Keratinocyte (primary cell): Measurements from ENCODE around the gene TRIP12. TPM values are rescaled to one million over a fixed set of nuclear protein-coding genes. Genes with fewer than 3 reads are reported as not detected.

Experiments
- DNase-seq: peaks from one replicate; pipeline ENCODE4 v3.0.0-alpha.2; 2011; ENCODE audit warnings: low read depth, missing footprints, low spot score
- FAIRE-seq: peaks from 2 replicates; lab custom pipeline; 2011; peaks lifted over from hg19 to GRCh38; lab: Jason Lieb, UNC
- H2AFZ ChIP-seq: 2 replicates; pipeline ENCODE4 v1.6.0; 2012; ENCODE audit warnings: low read length, control low read depth, inconsistent platforms; ENCODE audit not compliant: control insufficient read depth
- H3K27ac ChIP-seq: 2 replicates; pipeline ENCODE4 v1.5.1; 2011; ENCODE audit warnings: low read length; ENCODE audit not compliant: control insufficient read depth, insufficient read depth
- H3K27me3 ChIP-seq: 3 replicates; pipeline ENCODE4 v1.6.0; 2011; ENCODE audit warnings: low read length; ENCODE audit not compliant: control insufficient read depth, insufficient read depth; ENCODE audit errors: extremely low read depth
- H3K36me3 ChIP-seq, 2 experiments: 2 replicates in 1 of 2; 3 replicates in 1 of 2; pipeline ENCODE4 v1.5.1; 2011; ENCODE audit warnings: low read length in 2 of 2, mild to moderate bottlenecking in 1 of 2; ENCODE audit not compliant: control insufficient read depth in 2 of 2, insufficient read depth in 2 of 2; ENCODE audit errors: extremely low read depth in 1 of 2
- H3K4me1 ChIP-seq: 3 replicates; pipeline ENCODE4 v1.5.1; 2011; ENCODE audit warnings: low read length; ENCODE audit not compliant: control insufficient read depth, insufficient read depth; ENCODE audit errors: extremely low read depth
- H3K4me2 ChIP-seq: 3 replicates; pipeline ENCODE4 v1.6.0; 2011; ENCODE audit warnings: low read depth, low read length; ENCODE audit not compliant: control insufficient read depth, insufficient read depth; ENCODE audit errors: extremely low read depth
- H3K4me3 ChIP-seq, 3 experiments: fragments of 200-600 bp in 1 of 3; sonication (generic) in 1 of 3; 2 replicates in 2 of 3; 3 replicates in 1 of 3; pipeline ENCODE4 v1.5.1; 2011 to 2016; ENCODE audit warnings: low read length in 3 of 3, mild to moderate bottlenecking in 3 of 3, control low read depth in 2 of 3, inconsistent platforms in 1 of 3, low read depth in 1 of 3, mixed read lengths in 1 of 3, mixed run types in 1 of 3, moderate library complexity in 1 of 3; ENCODE audit not compliant: control insufficient read depth in 2 of 3, insufficient read depth in 2 of 3; ENCODE audit errors: extremely low read depth in 1 of 3
- H3K79me2 ChIP-seq: 2 replicates; pipeline ENCODE4 v1.6.0; 2012; ENCODE audit warnings: low read length; ENCODE audit not compliant: control insufficient read depth, insufficient read depth
- H3K9ac ChIP-seq: 3 replicates; pipeline ENCODE4 v1.6.0; 2011; ENCODE audit warnings: low read length; ENCODE audit not compliant: control insufficient read depth, insufficient read depth; ENCODE audit errors: extremely low read depth
- H3K9me1 ChIP-seq: 3 replicates; pipeline ENCODE4 v1.6.0; 2011; ENCODE audit warnings: low read length; ENCODE audit not compliant: control insufficient read depth, insufficient read depth; ENCODE audit errors: extremely low read depth
- H3K9me3 ChIP-seq: 2 replicates; pipeline ENCODE4 v1.5.1; 2012; ENCODE audit warnings: low read depth, low read length; ENCODE audit not compliant: control insufficient read depth
- H4K20me1 ChIP-seq: 3 replicates; pipeline ENCODE4 v1.6.0; 2011; ENCODE audit warnings: low read length; ENCODE audit not compliant: control insufficient read depth, insufficient read depth; ENCODE audit errors: extremely low read depth
- EZH2 ChIP-seq: IDR thresholded peaks from one replicate; pipeline ENCODE4 v1.6.1; 2012; ENCODE audit warnings: inconsistent platforms, mild to moderate bottlenecking, low read length, moderate library complexity
- dilution Hi-C: fragments of 300-500 bp; cut with MboI; formaldehyde crosslinking; loops from one replicate; pipeline ENCODE4 v1.7.0; 2020; ENCODE audit warnings: low sequenced_read_pairs; ENCODE audit not compliant: extremely low pct_ligation_motif_present
- polyA plus RNA-seq, 5 experiments: library from polyadenylated mRNA; depleted of rRNA in 3 of 5; stranded (reverse) in 3 of 5; stranded (forward) in 1 of 5; unstranded in 1 of 5; fragments of >200 nt; gene quantifications; 1 replicate in 1 of 5; 2 replicates in 3 of 5; 3 replicates in 1 of 5; pipeline versions ENCODE4 v1.2.1 to v1.2.3, GENCODE V29; 2011 to 2012; ENCODE audit warnings: missing spikeins in 2 of 5, low read depth in 1 of 5, low replicate concordance in 1 of 5
- TF ChIP-seq, protein P1 (sequence below), 3 experiments: IDR thresholded peaks in 1 of 3; conservative IDR thresholded peaks in 1 of 3; optimal IDR thresholded peaks in 1 of 3; 2 replicates in 2 of 3; 3 replicates in 1 of 3; pipeline versions ENCODE3 to v1.5.1; 2011; ENCODE audit warnings: low read length in 3 of 3, mild to moderate bottlenecking in 3 of 3, moderate library complexity in 2 of 3, control low read depth in 1 of 3, inconsistent platforms in 1 of 3; ENCODE audit not compliant: insufficient read depth in 2 of 3; ENCODE audit errors: extremely low read depth in 1 of 3

Gene TRIP12
- polyA plus RNA-seq, 1 donor (not counting 4 experiments of a cell fraction or from before 2014, with no cell fraction given): 123 TPM

DNA sequence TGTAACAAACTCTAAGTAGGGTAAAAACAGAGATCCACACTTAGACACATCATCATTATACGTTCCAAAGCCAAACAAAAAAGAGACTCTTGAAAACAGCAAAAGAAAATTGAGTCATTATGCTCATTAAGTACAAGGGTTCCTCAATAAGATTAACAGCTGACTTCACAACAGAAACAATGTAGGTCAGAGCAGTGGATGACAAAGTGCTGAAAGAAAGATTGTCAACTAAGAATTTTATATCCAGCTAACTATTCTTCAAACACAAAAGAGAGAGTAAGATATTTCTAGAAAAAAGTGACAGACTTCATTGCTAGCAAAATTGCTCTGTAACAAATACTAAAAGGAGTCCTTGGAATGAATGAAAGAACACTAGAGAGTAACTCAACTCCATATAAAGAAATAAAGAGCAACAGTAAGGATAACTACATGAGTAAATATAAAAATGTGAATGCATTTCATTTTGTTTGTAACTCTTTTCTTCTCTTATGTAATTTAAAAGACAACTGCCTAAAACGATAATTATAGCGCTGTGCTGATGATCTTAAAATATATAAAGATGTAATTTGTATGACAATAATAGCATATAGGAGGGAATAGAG, 183.7 kb downstream of the TRIP12 start:
- Histone ChIP-seq H3K4me1 (no peaks in the 10 kb centered on the region), H3K27ac (no peak overlapping the region)
- dilution Hi-C loops: no loop called here

DNA sequence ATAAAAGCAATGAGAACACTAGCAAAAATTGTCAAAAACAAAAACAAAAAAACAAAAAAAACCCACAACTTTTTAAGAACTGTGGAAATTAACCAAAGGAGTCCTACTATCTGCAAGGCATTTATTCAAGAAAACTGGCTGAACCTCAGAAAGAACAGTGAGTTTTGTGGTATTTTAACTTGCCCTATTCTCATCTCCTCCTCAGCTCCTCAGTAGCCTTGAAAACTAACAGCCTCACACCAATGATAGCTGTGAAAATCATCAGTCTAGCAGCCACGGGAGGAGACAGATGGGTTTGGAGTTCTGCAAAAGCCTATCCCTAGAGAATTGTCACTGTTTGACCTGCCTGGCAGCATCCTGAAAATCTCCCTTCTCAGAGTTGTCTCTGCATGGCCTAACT, 187.4 kb downstream of the TRIP12 start:
- no peak overlapping the region for H3K27ac ChIP-seq
- no peak overlapping the region for H2AFZ ChIP-seq
- no peak for DNase-seq
- no peak overlapping the region for H3K9ac ChIP-seq
- no peaks in the 10 kb centered on the region for H3K9me1 ChIP-seq
- H3K9me3 ChIP-seq: no peaks in the 10 kb centered on the region
- H3K27me3 ChIP-seq: no peaks in the 10 kb centered on the region
- no peaks in the 10 kb centered on the region for H3K36me3 ChIP-seq
- TF ChIP-seq EZH2: no peak
- TF ChIP-seq, protein P1, sequence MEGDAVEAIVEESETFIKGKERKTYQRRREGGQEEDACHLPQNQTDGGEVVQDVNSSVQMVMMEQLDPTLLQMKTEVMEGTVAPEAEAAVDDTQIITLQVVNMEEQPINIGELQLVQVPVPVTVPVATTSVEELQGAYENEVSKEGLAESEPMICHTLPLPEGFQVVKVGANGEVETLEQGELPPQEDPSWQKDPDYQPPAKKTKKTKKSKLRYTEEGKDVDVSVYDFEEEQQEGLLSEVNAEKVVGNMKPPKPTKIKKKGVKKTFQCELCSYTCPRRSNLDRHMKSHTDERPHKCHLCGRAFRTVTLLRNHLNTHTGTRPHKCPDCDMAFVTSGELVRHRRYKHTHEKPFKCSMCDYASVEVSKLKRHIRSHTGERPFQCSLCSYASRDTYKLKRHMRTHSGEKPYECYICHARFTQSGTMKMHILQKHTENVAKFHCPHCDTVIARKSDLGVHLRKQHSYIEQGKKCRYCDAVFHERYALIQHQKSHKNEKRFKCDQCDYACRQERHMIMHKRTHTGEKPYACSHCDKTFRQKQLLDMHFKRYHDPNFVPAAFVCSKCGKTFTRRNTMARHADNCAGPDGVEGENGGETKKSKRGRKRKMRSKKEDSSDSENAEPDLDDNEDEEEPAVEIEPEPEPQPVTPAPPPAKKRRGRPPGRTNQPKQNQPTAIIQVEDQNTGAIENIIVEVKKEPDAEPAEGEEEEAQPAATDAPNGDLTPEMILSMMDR (optimal IDR thresholded peaks at IDR 0.05 in 1 of 3, IDR thresholded peaks at IDR 0.05 in 1 of 3, conservative IDR thresholded peaks at IDR 0.05 in 1 of 3; ENCODE audit: extremely low read depth in 1 of 3, insufficient read depth in 2 of 3, low read length in 3 of 3): no peak
- H3K4me2 ChIP-seq: no peak overlapping the region
- dilution Hi-C loops: no loop called here
- FAIRE-seq: no peak
- no peak overlapping the region for H3K4me3 ChIP-seq
- no peaks in the 10 kb centered on the region for H3K4me1 ChIP-seq
- H3K79me2 ChIP-seq: no peaks in the 10 kb centered on the region
- H4K20me1 ChIP-seq: no peaks in the 10 kb centered on the region

More for the DNA sequence above, 183.7 kb downstream of the TRIP12 start:
- H3K36me3 ChIP-seq: no peaks in the 10 kb centered on the region
- H3K9me1 ChIP-seq: no peaks in the 10 kb centered on the region
- H3K27me3 ChIP-seq: no peaks in the 10 kb centered on the region
- no peak overlapping the region for H3K4me3 ChIP-seq
- no peaks in the 10 kb centered on the region for H3K79me2 ChIP-seq
- DNase-seq: no peak
- H3K9me3 ChIP-seq: no peaks in the 10 kb centered on the region
- no peak overlapping the region for H2AFZ ChIP-seq
- no peaks in the 10 kb centered on the region for H4K20me1 ChIP-seq
- no peak for FAIRE-seq
- no peak overlapping the region for H3K4me2 ChIP-seq
- TF ChIP-seq EZH2: no peak
- TF ChIP-seq, protein P1 (optimal IDR thresholded peaks at IDR 0.05 in 1 of 3, IDR thresholded peaks at IDR 0.05 in 1 of 3, conservative IDR thresholded peaks at IDR 0.05 in 1 of 3; ENCODE audit: extremely low read depth in 1 of 3, insufficient read depth in 2 of 3, low read length in 3 of 3): no peak
- H3K9ac ChIP-seq: no peak overlapping the region
